Smooth muscle cell (in vitro differentiated cells): ENCODE results near the gene SNX1. TPM values are rescaled to one million over a fixed set of nuclear protein-coding genes. Genes with fewer than 3 reads are reported as not detected.

Source experiments
- DNase-seq: peaks from one replicate; lab custom pipeline; 2025; ENCODE audit not compliant: unreplicated experiment; lab: John Stamatoyannopoulos, UW
- H2AFZ ChIP-seq: fragments of 200-600 bp; sonication (generic); 2 replicates; pipeline ENCODE4 v1.6.0; 2016; ENCODE audit warnings: antibody characterized with exemption, low read depth, mild to moderate bottlenecking
- H3F3A ChIP-seq: fragments of 200-600 bp; sonication (generic); 2 replicates; pipeline ENCODE4 v1.6.0; 2017; ENCODE audit warnings: antibody characterized with exemption, low read depth
- H3K27ac ChIP-seq: fragments of 200-600 bp; sonication (generic); 2 replicates; pipeline ENCODE4 v1.5.1; 2016; ENCODE audit warnings: low read depth, mild to moderate bottlenecking
- H3K27me3 ChIP-seq: fragments of 200-600 bp; sonication (generic); 2 replicates; pipeline ENCODE4 v1.6.1; 2016; ENCODE audit warnings: low read depth, mild to moderate bottlenecking
- H3K36me3 ChIP-seq: fragments of 200-600 bp; sonication (generic); 2 replicates; pipeline ENCODE4 v1.5.1; 2016; ENCODE audit warnings: low read depth
- H3K4me1 ChIP-seq: fragments of 200-600 bp; sonication (generic); 2 replicates; pipeline ENCODE4 v1.5.1; 2016; ENCODE audit warnings: low read depth
- H3K4me2 ChIP-seq: fragments of 200-600 bp; sonication (generic); 2 replicates; pipeline ENCODE4 v1.6.0; 2016; ENCODE audit warnings: mild to moderate bottlenecking
- H3K4me3 ChIP-seq: fragments of 200-600 bp; sonication (generic); 2 replicates; pipeline ENCODE4 v1.5.1; 2016; ENCODE audit warnings: mild to moderate bottlenecking
- H3K79me2 ChIP-seq: fragments of 200-600 bp; sonication (generic); 2 replicates; pipeline ENCODE4 v1.6.0; 2016; ENCODE audit warnings: low read depth, mild to moderate bottlenecking
- H3K9ac ChIP-seq: fragments of 200-600 bp; sonication (generic); 2 replicates; pipeline ENCODE4 v1.6.0; 2016; ENCODE audit warnings: low read depth
- H3K9me3 ChIP-seq: fragments of 200-600 bp; sonication (generic); replicated peaks from 2 replicates; pipeline ENCODE4 v1.5.1; 2016; ENCODE audit warnings: low read depth
- H4K20me1 ChIP-seq: fragments of 200-600 bp; sonication (generic); 2 replicates; pipeline ENCODE4 v1.6.0; 2016; ENCODE audit warnings: low read depth
- WGBS: methylation state at CpG from one replicate; pipeline ENCODE4 v1.1.7; 2016; ENCODE audit warnings: low lambda C conversion rate; 5-methylcytosine and 5-hydroxymethylcytosine counted together
- polyA plus RNA-seq: library from polyadenylated mRNA; unstranded; fragments of >200 nt; fragmentation: Nextera tagmentation; extraction: Ambion mirVana; gene quantifications from 2 replicates; pipeline ENCODE4 v1.2.1, GENCODE V29; 2016
- total RNA-seq: library from RNA; depleted of rRNA; stranded (reverse); fragments of >200 nt; gene quantifications from 2 replicates; pipeline ENCODE4 v1.2.3, GENCODE V29; 2014
- TF ChIP-seq, protein P1 (sequence below): fragments of 200-600 bp; sonication (generic); IDR thresholded peaks from 2 replicates; pipeline ENCODE4 v1.5.1; 2017; ENCODE audit warnings: borderline replicate concordance, mild to moderate bottlenecking, antibody characterized with exemption; ENCODE audit not compliant: insufficient read depth, poor library complexity, severe bottlenecking

Gene SNX1
- total and polyA plus RNA-seq, 2 experiments from 2014 or later, result 33.8 to 41.2 TPM

DNA sequence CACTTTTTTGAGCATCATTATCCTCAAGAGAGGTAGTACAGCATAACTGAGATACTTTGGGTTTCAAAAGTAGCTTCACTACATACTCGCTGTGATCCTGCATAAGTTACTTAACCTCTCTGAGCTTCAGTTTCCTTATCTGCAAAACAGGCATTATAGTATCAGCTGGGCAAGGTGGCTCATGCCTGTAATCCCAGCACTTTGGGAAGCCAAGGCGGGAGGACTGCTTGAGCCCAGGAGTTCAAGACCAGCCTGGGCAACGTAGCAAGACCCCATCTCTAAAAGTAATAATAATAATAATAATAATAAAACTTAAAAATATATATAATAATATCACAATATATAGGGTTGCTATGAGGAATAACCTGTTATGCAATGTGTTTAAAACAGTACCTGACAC lies 13.0 kb upstream of the SNX1 start:
- Histone ChIP-seq H4K20me1 (peaks cover 21% of the 10 kb centered on the region), H3F3A (no peaks in the 10 kb centered on the region), H3K79me2 (peaks cover 3% of the 10 kb centered on the region), H3K9ac (no peak overlapping the region), H3K27me3 (no peaks in the 10 kb centered on the region), H2AFZ (no peak overlapping the region), H3K4me2 (no peak overlapping the region), H3K27ac (no peak overlapping the region), H3K4me1 (no peaks in the 10 kb centered on the region), H3K9me3 (no peaks in the 10 kb centered on the region), H3K4me3 (no peak overlapping the region), H3K36me3 (no peaks in the 10 kb centered on the region)
- WGBS, result 80% methylated on average over 3 of the region's 3 CpGs
- TF ChIP-seq, protein P1, sequence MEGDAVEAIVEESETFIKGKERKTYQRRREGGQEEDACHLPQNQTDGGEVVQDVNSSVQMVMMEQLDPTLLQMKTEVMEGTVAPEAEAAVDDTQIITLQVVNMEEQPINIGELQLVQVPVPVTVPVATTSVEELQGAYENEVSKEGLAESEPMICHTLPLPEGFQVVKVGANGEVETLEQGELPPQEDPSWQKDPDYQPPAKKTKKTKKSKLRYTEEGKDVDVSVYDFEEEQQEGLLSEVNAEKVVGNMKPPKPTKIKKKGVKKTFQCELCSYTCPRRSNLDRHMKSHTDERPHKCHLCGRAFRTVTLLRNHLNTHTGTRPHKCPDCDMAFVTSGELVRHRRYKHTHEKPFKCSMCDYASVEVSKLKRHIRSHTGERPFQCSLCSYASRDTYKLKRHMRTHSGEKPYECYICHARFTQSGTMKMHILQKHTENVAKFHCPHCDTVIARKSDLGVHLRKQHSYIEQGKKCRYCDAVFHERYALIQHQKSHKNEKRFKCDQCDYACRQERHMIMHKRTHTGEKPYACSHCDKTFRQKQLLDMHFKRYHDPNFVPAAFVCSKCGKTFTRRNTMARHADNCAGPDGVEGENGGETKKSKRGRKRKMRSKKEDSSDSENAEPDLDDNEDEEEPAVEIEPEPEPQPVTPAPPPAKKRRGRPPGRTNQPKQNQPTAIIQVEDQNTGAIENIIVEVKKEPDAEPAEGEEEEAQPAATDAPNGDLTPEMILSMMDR, result no peak
- DNase-seq, result no peak

DNA sequence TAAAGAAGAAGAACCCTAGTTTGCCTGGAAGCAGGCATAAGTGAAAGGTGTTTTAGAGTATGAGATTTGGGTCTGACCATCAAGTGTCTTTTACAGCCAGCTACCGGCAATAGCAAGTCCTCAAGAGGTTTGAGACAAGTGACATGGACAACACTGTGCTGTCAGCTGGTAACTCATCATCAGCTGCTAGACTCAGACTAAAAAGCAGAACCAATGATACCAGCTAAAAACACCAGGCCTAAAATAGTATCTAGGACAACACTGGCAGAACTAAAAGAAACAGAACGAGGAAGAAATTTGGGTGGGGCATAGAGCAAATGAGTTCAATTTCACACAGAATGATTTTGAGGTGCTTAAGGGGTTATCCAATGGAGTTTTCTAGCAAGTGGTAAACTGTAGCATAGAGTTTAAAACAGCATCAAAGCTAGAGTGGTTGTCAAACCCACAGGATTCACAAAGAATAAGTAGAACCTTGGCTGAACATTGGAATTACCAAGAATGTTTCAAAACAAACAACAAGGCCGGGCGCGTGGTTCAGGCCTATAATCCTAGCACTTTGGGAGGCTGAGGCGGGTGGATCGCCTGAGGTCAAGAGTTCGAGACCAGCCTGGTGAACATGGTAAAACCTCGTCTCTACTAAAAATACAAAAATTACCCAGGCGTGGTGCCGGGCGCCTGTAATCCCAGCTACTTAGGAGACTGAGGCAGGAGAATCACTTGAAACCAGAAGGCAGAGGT lies 6.1 kb upstream of the SNX1 start:
- Histone ChIP-seq H2AFZ (no peak overlapping the region), H3K79me2 (peaks cover 30% of the 10 kb centered on the region), H3K9ac (no peak overlapping the region), H3K27ac (no peak overlapping the region), H3K36me3 (peaks cover 6% of the 10 kb centered on the region), H3F3A (no peaks in the 10 kb centered on the region), H4K20me1 (no peaks in the 10 kb centered on the region), H3K4me3 (no peak overlapping the region), H3K27me3 (no peaks in the 10 kb centered on the region), H3K4me2 (no peak overlapping the region), H3K9me3 (no peaks in the 10 kb centered on the region), H3K4me1 (peaks cover 11% of the 10 kb centered on the region)
- TF ChIP-seq, protein P1, result no peak
- DNase-seq, result no peak
- WGBS, result 97% methylated on average over 12 of the region's 12 CpGs

DNA sequence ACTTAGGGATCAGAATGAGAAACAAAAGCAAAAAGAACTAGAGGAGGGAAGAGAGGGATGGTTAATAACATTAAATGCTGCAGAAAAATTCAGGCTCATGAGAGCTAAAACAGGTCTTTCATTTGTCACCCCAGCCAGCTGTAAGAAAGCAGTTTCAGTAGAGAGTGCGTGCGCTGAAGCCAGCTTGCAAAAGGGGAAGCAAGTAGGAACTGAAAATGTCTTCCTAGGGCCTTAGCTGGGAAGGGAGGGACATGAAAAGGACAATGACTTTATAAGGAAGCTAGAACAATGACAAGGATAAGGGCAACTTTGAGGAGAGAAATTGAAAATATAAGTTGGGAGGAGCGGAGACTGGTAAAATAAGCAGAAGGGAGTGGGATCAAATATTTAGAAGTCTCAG lies 5.3 kb upstream of the SNX1 start:
- H3K27ac ChIP-seq, result no peak overlapping the region
- no peak overlapping the region for H3K9ac ChIP-seq
- H3K79me2 ChIP-seq, result peaks cover 35% of the 10 kb centered on the region
- H3F3A ChIP-seq, result peaks cover 7% of the 10 kb centered on the region
- no peak overlapping the region for H3K4me3 ChIP-seq
- WGBS, result 94% methylated on average over 3 of the region's 3 CpGs
- H3K36me3 ChIP-seq, result peaks cover 6% of the 10 kb centered on the region
- H3K9me3 ChIP-seq, result no peaks in the 10 kb centered on the region
- H2AFZ ChIP-seq, result no peak overlapping the region
- DNase-seq, result no peak
- H3K4me1 ChIP-seq, result peaks cover 14% of the 10 kb centered on the region
- H3K27me3 ChIP-seq, result no peaks in the 10 kb centered on the region
- H4K20me1 ChIP-seq, result no peaks in the 10 kb centered on the region
- TF ChIP-seq, protein P1, result no peak
- no peak overlapping the region for H3K4me2 ChIP-seq
